ENCODE measurements around the gene OR6V1.

OR6V1 gene

GRCh38 chr7:143052041-143052440 is at the start of gene OR6V1:
TSS of gene OR6V1 (plus strand) at chr7:143052341. CDS start at chr7:143052341, 0 bp downstream.
- intact Hi-C loops (cut with DNase I): no loop called here
- DNase-seq: no peak

GRCh38 chr7:143002898-143003297 is 49.2 kb upstream of the OR6V1 start:
- DNase-seq: no peak
- intact Hi-C loops (cut with DNase I): loop anchor here (10.0 kb wide), 1 partner anchor 148 kb away; the partner anchor contains the start of gene EPHB6

GRCh38 chr7:143003393-143004051 is 48.6 kb upstream of the OR6V1 start:
- intact Hi-C loops (cut with DNase I): loop anchor here (10.0 kb wide), 1 partner anchor 149 kb away; the partner anchor contains the start of gene EPHB6
- DNase-seq: peak in 13 of 42 donors; percentile 17 to 61 (median 31)

- intact Hi-C loops (cut with DNase I): loop anchor here (1.0 to 10.0 kb wide), 2 partner anchors 151 to 210 kb away; partner anchors contain the start of gene EPHB6
- DNase-seq: no peak
These were observed 46.4 kb upstream of the OR6V1 start for GRCh38 chr7:143005632-143006260.

- intact Hi-C loops (cut with DNase I): loop anchor here (10.0 kb wide), 1 partner anchor 153 kb away; the partner anchor contains the start of gene EPHB6
- peak; percentile 53 to 95 (median 87) for DNase-seq
These were observed 43.9 kb upstream of the OR6V1 start for GRCh38 chr7:143008007-143008901.

- DNase-seq: no peak
- intact Hi-C loops (cut with DNase I): no loop called here
These were observed 40.1 kb upstream of the OR6V1 start for GRCh38 chr7:143012001-143012400.

- no peak for DNase-seq
- intact Hi-C loops (cut with DNase I): no loop called here
These were observed 39.7 kb upstream of the OR6V1 start for GRCh38 chr7:143012409-143012808.

GRCh38 chr7:143013473-143013872 is 38.7 kb upstream of the OR6V1 start:
- intact Hi-C loops (cut with DNase I): no loop called here
- DNase-seq: peak in 15 of 42 donors; percentile 17 to 62 (median 25)

GRCh38 chr7:143013893-143014292 is 38.2 kb upstream of the OR6V1 start:
- no peak for DNase-seq
- intact Hi-C loops (cut with DNase I): no loop called here

GRCh38 chr7:143015084-143015483 is 37.1 kb upstream of the OR6V1 start:
- DNase-seq: no peak
- intact Hi-C loops (cut with DNase I): no loop called here

GRCh38 chr7:143015926-143016490 is 36.1 kb upstream of the OR6V1 start:
- intact Hi-C loops (cut with DNase I): no loop called here

GRCh38 chr7:143016996-143017395 is 35.1 kb upstream of the OR6V1 start:
- DNase-seq: no peak
- intact Hi-C loops (cut with DNase I): no loop called here

More at GRCh38 chr7:143015926-143016490, 36.1 kb upstream of the OR6V1 start:
- DNase-seq: no peak

- DNase-seq: no peak
- intact Hi-C loops (cut with DNase I): no loop called here
These were observed 33.2 kb upstream of the OR6V1 start for GRCh38 chr7:143018931-143019330.

- intact Hi-C loops (cut with DNase I): no loop called here
- no peak for DNase-seq
These were observed 29.1 kb upstream of the OR6V1 start for GRCh38 chr7:143023047-143023446.

- no peak for DNase-seq
- intact Hi-C loops (cut with DNase I): no loop called here
These were observed 26.8 kb upstream of the OR6V1 start for GRCh38 chr7:143025371-143025770.

GRCh38 chr7:143027032-143027431 is 25.1 kb upstream of the OR6V1 start, which contains the start of gene OR9A2:
TSS of gene OR9A2 (minus strand) at chr7:143027132. CDS start at chr7:143027132, 0 bp downstream.
- intact Hi-C loops (cut with DNase I): no loop called here
- no peak for DNase-seq

GRCh38 chr7:143027683-143028082 is 24.5 kb upstream of the OR6V1 start:
- no peak for DNase-seq
- intact Hi-C loops (cut with DNase I): no loop called here

- intact Hi-C loops (cut with DNase I): no loop called here
- peak in 1 of 42 donors; percentile 17 for DNase-seq
These were observed 13.5 kb upstream of the OR6V1 start for GRCh38 chr7:143038635-143039034.

- intact Hi-C loops (cut with DNase I): no loop called here
- DNase-seq: no peak
These were observed 11.9 kb upstream of the OR6V1 start for GRCh38 chr7:143040209-143040715.
